ENCODE data around the gene CDH24. TPM values are rescaled to one million over a fixed set of nuclear protein-coding genes. Genes with fewer than 3 reads are reported as not detected.

CDH24 gene
- total and polyA plus RNA-seq, 9 of the 15 experiments (the other 6 are each of a cell fraction or from before 2014, with no cell fraction given): 0.04 to 16.2 (median 4.9) TPM

DNA sequence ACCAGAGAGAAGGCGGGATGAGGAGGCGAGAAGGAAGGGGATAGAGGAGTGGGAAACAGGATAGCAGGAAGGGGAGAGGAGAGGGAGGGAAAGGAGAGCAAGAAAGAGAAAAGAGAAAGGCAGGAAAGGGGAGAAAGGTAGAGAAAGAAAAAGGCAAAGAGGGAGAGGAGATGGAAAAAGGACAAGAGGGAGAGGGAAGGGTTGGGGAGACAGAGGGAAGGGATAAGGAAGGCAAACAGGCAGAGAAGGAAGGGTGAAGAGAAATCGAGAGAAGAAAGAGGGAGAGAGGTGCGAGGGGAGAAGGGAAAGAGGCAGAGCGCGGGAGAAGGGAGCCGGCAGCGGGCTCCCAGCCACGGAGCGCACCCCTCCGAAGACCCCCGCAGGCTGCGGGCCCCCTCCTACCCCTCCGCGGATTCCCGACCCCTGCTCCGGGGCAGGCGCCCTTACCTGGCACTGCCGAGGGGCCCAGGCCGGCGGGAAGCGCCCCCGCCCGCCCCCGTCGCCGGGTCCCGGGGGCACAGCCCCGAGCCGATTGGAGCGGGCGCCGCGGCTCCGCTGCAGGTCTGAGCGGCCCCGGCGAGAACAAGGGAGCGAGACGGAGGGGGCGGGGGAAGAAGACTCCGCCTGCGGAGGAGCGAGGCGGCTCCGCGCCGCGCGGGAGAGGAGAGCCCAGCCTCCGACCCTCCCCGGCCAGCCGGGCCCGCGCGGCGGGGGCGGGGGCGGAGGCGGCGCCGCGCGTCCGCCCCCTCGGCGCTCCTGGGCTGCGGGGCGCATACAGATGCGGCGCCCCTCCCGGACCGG is at the start of gene CDH24 (continued):
- TF ChIP-seq HMG20B (CRISPR knock-in tag; IDR thresholded peaks at IDR 0.05): no peak
- TF ChIP-seq, protein P1, sequence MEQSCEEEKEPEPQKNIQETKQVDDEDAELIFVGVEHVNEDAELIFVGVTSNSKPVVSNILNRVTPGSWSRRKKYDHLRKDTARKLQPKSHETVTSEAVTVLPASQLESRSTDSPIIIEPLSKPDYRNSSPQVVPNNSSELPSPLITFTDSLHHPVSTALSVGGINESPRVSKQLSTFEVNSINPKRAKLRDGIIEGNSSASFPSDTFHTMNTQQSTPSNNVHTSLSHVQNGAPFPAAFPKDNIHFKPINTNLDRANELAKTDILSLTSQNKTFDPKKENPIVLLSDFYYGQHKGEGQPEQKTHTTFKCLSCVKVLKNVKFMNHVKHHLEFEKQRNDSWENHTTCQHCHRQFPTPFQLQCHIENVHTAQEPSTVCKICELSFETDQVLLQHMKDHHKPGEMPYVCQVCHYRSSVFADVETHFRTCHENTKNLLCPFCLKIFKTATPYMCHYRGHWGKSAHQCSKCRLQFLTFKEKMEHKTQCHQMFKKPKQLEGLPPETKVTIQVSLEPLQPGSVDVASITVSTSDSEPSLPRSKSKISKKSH (CRISPR knock-in tag; IDR thresholded peaks at IDR 0.05): no peak
- TF ChIP-seq HNRNPL (IDR thresholded peaks at IDR 0.05; ENCODE audit: low read depth, low read length): 0 out of 2 replicates have a peak, but pooled peaks have one; percentile 18
- TF ChIP-seq ZNF175 (CRISPR knock-in tag; IDR thresholded peaks at IDR 0.05; ENCODE audit: low read depth): no peak
- TF ChIP-seq, protein P2, sequence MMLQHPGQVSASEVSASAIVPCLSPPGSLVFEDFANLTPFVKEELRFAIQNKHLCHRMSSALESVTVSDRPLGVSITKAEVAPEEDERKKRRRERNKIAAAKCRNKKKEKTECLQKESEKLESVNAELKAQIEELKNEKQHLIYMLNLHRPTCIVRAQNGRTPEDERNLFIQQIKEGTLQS (IDR thresholded peaks at IDR 0.05): no peak
- TF ChIP-seq, protein P2 (CRISPR knock-in tag; conservative IDR thresholded peaks at IDR 0.05): no peak
- no peak for TF ChIP-seq SNRNP70 (optimal IDR thresholded peaks at IDR 0.05; ENCODE audit: low read depth, low read length)
- no peak for TF ChIP-seq KLF10 (CRISPR knock-in tag; IDR thresholded peaks at IDR 0.05)
- TF ChIP-seq RBM25 (IDR thresholded peaks at IDR 0.05; ENCODE audit: low read depth, low read length, severe bottlenecking): no peak
- TF ChIP-seq, protein P3, sequence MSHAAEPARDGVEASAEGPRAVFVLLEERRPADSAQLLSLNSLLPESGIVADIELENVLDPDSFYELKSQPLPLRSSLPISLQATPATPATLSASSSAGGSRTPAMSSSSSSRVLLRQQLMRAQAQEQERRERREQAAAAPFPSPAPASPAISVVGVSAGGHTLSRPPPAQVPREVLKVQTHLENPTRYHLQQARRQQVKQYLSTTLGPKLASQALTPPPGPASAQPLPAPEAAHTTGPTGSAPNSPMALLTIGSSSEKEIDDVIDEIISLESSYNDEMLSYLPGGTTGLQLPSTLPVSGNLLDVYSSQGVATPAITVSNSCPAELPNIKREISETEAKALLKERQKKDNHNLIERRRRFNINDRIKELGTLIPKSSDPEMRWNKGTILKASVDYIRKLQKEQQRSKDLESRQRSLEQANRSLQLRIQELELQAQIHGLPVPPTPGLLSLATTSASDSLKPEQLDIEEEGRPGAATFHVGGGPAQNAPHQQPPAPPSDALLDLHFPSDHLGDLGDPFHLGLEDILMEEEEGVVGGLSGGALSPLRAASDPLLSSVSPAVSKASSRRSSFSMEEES (CRISPR knock-in tag; IDR thresholded peaks at IDR 0.05): no peak
- TF ChIP-seq, protein P4, sequence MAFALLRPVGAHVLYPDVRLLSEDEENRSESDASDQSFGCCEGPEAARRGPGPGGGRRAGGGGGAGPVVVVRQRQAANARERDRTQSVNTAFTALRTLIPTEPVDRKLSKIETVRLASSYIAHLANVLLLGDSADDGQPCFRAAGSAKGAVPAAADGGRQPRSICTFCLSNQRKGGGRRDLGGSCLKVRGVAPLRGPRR (CRISPR knock-in tag; IDR thresholded peaks at IDR 0.05): no peak
- TF ChIP-seq, protein P5, sequence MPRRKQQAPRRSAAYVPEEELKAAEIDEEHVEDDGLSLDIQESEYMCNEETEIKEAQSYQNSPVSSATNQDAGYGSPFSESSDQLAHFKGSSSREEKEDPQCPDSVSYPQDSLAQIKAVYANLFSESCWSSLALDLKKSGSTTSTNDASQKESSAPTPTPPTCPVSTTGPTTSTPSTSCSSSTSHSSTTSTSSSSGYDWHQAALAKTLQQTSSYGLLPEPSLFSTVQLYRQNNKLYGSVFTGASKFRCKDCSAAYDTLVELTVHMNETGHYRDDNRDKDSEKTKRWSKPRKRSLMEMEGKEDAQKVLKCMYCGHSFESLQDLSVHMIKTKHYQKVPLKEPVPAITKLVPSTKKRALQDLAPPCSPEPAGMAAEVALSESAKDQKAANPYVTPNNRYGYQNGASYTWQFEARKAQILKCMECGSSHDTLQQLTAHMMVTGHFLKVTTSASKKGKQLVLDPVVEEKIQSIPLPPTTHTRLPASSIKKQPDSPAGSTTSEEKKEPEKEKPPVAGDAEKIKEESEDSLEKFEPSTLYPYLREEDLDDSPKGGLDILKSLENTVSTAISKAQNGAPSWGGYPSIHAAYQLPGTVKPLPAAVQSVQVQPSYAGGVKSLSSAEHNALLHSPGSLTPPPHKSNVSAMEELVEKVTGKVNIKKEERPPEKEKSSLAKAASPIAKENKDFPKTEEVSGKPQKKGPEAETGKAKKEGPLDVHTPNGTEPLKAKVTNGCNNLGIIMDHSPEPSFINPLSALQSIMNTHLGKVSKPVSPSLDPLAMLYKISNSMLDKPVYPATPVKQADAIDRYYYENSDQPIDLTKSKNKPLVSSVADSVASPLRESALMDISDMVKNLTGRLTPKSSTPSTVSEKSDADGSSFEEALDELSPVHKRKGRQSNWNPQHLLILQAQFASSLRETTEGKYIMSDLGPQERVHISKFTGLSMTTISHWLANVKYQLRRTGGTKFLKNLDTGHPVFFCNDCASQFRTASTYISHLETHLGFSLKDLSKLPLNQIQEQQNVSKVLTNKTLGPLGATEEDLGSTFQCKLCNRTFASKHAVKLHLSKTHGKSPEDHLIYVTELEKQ (CRISPR knock-in tag; IDR thresholded peaks at IDR 0.05): no peak
- TF ChIP-seq, protein P6, sequence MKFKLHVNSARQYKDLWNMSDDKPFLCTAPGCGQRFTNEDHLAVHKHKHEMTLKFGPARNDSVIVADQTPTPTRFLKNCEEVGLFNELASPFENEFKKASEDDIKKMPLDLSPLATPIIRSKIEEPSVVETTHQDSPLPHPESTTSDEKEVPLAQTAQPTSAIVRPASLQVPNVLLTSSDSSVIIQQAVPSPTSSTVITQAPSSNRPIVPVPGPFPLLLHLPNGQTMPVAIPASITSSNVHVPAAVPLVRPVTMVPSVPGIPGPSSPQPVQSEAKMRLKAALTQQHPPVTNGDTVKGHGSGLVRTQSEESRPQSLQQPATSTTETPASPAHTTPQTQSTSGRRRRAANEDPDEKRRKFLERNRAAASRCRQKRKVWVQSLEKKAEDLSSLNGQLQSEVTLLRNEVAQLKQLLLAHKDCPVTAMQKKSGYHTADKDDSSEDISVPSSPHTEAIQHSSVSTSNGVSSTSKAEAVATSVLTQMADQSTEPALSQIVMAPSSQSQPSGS (CRISPR knock-in tag; IDR thresholded peaks at IDR 0.05): no peak
- TF ChIP-seq ZNF57 (CRISPR knock-in tag; IDR thresholded peaks at IDR 0.05): no peak
